Heart left ventricle (tissue), 16 donors: ENCODE results near the gene CAPRIN2. TPM values are rescaled to one million over a fixed set of nuclear protein-coding genes. Genes with fewer than 3 reads are reported as not detected.

Experiments
- ATAC-seq, 4 donors: fragments of 200-7000 bp; cut with Tn5 transposase; one replicate each; pipeline ENCODE4 v1.9.1; 2020 to 2022; ENCODE audit warnings: moderate library complexity in 4 of 4, mild to moderate bottlenecking in 3 of 4, moderate number of reproducible peaks in 1 of 4
- DNase-seq, 5 donors: peaks; one replicate each; pipeline ENCODE4 v3.0.0-alpha.2; 2020
- H3K27ac ChIP-seq, 12 donors: fragments of 200-600 bp; sonication (generic) in 4 of 12; one replicate each; pipeline versions ENCODE4 v1.5.0 to v1.8.0; 2016 to 2022; ENCODE audit warnings: mild to moderate bottlenecking in 2 of 12
- H3K27me3 ChIP-seq, 9 donors: fragments of 200-600 bp; sonication (generic) in 2 of 9; one replicate each; pipeline versions ENCODE4 v1.5.1 to v1.8.0; 2016 to 2022; ENCODE audit warnings: mild to moderate bottlenecking in 3 of 9
- H3K36me3 ChIP-seq, 9 donors: fragments of 200-600 bp; sonication (generic) in 2 of 9; one replicate each; pipeline versions ENCODE4 v1.5.0 to v1.8.0; 2018 to 2022; ENCODE audit warnings: mild to moderate bottlenecking in 2 of 9
- H3K4me1 ChIP-seq, 12 donors: fragments of 200-600 bp; sonication (generic) in 4 of 12; one replicate each; pipeline versions ENCODE4 v1.5.0 to v1.8.0; 2016 to 2022; ENCODE audit warnings: mild to moderate bottlenecking in 3 of 12
- H3K4me3 ChIP-seq, 12 donors: fragments of 200-600 bp; sonication (generic) in 4 of 12; one replicate each; pipeline versions ENCODE4 v1.5.0 to v1.8.0; 2017 to 2022; ENCODE audit warnings: mild to moderate bottlenecking in 9 of 12, moderate library complexity in 4 of 12
- H3K9me3 ChIP-seq, 12 donors: fragments of 200-600 bp; sonication (generic) in 4 of 12; one replicate each; pipeline versions ENCODE4 v1.5.0 to v1.8.0; 2016 to 2022; ENCODE audit warnings: mild to moderate bottlenecking in 1 of 12
- CTCF ChIP-seq, 12 donors: fragments of 200-600 bp; sonication (generic) in 4 of 12; IDR thresholded peaks; one replicate each; pipeline versions ENCODE4 v1.5.0 to v1.8.0; 2018 to 2022; ENCODE audit warnings: antibody characterized with exemption in 12 of 12, mild to moderate bottlenecking in 5 of 12
- POLR2A ChIP-seq, 2 donors: fragments of 450-650 bp; IDR thresholded peaks; one replicate each; pipeline ENCODE4 v1.6.1; 2017; ENCODE audit warnings: antibody characterized with exemption in 2 of 2, mild to moderate bottlenecking in 2 of 2, moderate library complexity in 2 of 2
- WGBS, 4 donors: extraction: QIAGEN DNeasy Blood & Tissue Kit in 2 of 4; methylation state at CpG; one replicate each; pipeline versions ENCODE4 v1.1.5 to v1.1.7; 2013 to 2018; 5-methylcytosine and 5-hydroxymethylcytosine counted together
- intact Hi-C, 10 donors: fragments of 100-400 bp; cut with DNase I; formaldehyde crosslinking; loops; one replicate each; pipeline versions ENCODE4 v1.11.1 to v1.14.2; 2022
- polyA plus RNA-seq, 2 donors: library from polyadenylated mRNA; stranded (reverse); fragments of 200-250 nt; gene quantifications; one replicate each; pipeline ENCODE4 v1.2.3, GENCODE V29; 2013
- total RNA-seq, 9 donors: library from RNA; depleted of rRNA in 2 of 9; stranded (reverse); fragments of >200 nt in 2 of 9; fragmentation: NEBNext Ultra II Directional in 3 of 9; extraction: Animal tissue kit (Norgen Biotek cat#: 25700) in 3 of 9; gene quantifications; one replicate each; pipeline versions ENCODE4 v1.1.0 to v1.2.4, GENCODE V29; 2016 to 2023
- donor health status: ischemic (EF 13 %, LVEDD 7.1; RV severe dilation, severe dysfunction).
- donor health status: healthy with polysubstance abuse.
- donor health status: DM: no; HTN: yes; CAD: no.
- donor health status: DM: no; HTN: no; CAD: no.
- donor health status: ischemic (EF 25% LVEDD 6.9; RV normal size, moderate dysfunction).
- donor health status: ischemic (EF 25% LVEDD 5.7; RV mildly dilated, moderate dysfunction).
- donor health status: healthy.
- donor health status: DM: yes; HTN: yes; CAD: no.
- donor health status: ischemic (EF 35%, LVEDD 5.7; RV mildly dilated, moderate dysfunction).
- donor health status: nonischemic (EF 11% LVEDD 7.7; RV severe dilation, severe dysfunction).
- donor health status: DM: yes; HTN: yes; CAD: no.
- donor health status: PGD.
- donor health status: ischemic (EF 29% LVEDD 5.4; RV normal size, mild dysfunction).
- donor health status: nonischemic (EF 23%, LVEDD 6.1; RV moderate dilation, normal function).

CAPRIN2 gene
- total and polyA plus RNA-seq, 11 donors: 9.9 to 33.6 (median 29.0) TPM

- 76 to 97% (median 92%) methylated on average over 2 of the region's 2 CpGs for WGBS, 4 donors
- Histone ChIP-seq H3K36me3 (peaks cover 0 to 71% (median 26%) of the 10 kb centered on the region in 9 donors), H3K4me1 (peaks cover 0 to 4% (median 0%) of the 10 kb centered on the region in 12 donors), H3K27ac (no peak overlapping the region), H3K9me3 (no peaks in the 10 kb centered on the region), H3K4me3 (no peak overlapping the region), H3K27me3 (no peaks in the 10 kb centered on the region)
- intact Hi-C loops: no loop called here
- TF ChIP-seq CTCF (IDR thresholded peaks at IDR 0.05) (no peak), POLR2A (IDR thresholded peaks at IDR 0.05) (no peak)
- ATAC-seq: no peak
- DNase-seq: no peak
Measured at GRCh38 chr12:30730011-30730410, 24.7 kb downstream of the CAPRIN2 start.

DNA sequence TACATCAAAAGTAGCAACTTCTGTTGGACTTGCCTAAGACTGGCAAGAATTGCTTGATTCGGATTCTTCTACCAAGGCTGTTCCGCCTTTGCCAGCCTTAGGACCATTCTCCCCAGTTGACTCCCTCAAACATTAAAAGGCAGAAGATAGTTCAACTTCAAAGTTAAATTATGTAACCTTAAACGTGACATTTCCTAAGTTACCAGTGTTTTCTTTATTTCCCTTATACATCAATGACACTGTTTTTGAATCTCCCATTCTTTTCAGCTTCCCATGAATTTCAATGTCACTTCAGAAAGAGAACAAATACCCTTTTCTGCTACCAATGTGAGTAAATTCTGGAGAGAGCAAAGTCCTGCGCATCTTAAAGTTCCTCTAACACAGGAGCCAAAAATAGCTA, 25.2 kb downstream of the CAPRIN2 start:
- peaks cover 0 to 71% (median 28%) of the 10 kb centered on the region in 9 donors for H3K36me3 ChIP-seq
- H3K27ac ChIP-seq: no peak overlapping the region
- TF ChIP-seq POLR2A (IDR thresholded peaks at IDR 0.05) (no peak), CTCF (IDR thresholded peaks at IDR 0.05) (no peak)
- no peaks in the 10 kb centered on the region for H3K9me3 ChIP-seq
- no peaks in the 10 kb centered on the region for H3K27me3 ChIP-seq
- H3K4me3 ChIP-seq: no peak overlapping the region
- ATAC-seq (no peak), DNase-seq (no peak)
- whole genome bisulfite sequencing, 4 donors: 94 to 97% (median 95%) methylated on average over 4 of the region's 4 CpGs
- intact Hi-C loops: no loop called here
- H3K4me1 ChIP-seq: peaks cover 0 to 4% (median 0%) of the 10 kb centered on the region in 12 donors

- WGBS, 4 donors: 94 to 100% (median 97%) methylated on average over 1 of the region's 1 CpG
- DNase-seq: no peak
- ATAC-seq: no peak
- no peaks in the 10 kb centered on the region for H3K9me3 ChIP-seq
- intact Hi-C loops: no loop called here
- H3K27me3 ChIP-seq: no peaks in the 10 kb centered on the region
- no peak overlapping the region for H3K27ac ChIP-seq
- peaks cover 0 to 85% (median 46%) of the 10 kb centered on the region in 9 donors for H3K36me3 ChIP-seq
- H3K4me3 ChIP-seq: no peak overlapping the region
- TF ChIP-seq CTCF (IDR thresholded peaks at IDR 0.05) (no peak), POLR2A (IDR thresholded peaks at IDR 0.05) (no peak)
- peaks cover 0 to 4% (median 0%) of the 10 kb centered on the region in 12 donors for H3K4me1 ChIP-seq
Measured at GRCh38 chr12:30726647-30727046, 28.1 kb downstream of the CAPRIN2 start.

DNA sequence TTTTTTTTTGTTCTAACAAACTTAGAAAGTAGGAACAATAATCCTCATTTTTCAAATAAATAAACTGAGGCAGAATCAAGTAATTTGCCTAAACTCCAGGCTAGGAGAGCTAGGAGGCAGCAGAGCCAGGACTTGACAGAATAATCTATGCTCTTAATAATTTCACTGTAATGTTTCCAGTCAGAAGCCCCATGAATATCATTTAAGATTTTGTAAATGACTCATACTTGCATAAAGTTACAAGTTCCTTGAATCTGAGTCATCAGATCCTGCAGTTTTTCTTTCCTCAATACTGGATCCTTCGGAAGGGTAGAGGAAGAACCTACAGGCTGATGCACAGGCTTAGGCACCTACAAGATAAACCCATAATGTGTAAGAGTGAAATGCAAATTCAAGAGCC, 29.0 kb downstream of the CAPRIN2 start:
- ATAC-seq: no peak
- peaks cover 0 to 90% (median 53%) of the 10 kb centered on the region in 9 donors for H3K36me3 ChIP-seq

More for the DNA sequence above, 29.0 kb downstream of the CAPRIN2 start:
- WGBS, 4 donors: 79 to 93% (median 87%) methylated on average over 1 of the region's 1 CpG
- H3K4me3 ChIP-seq: no peak overlapping the region
- no peak for TF ChIP-seq POLR2A (IDR thresholded peaks at IDR 0.05)
- TF ChIP-seq CTCF (IDR thresholded peaks at IDR 0.05): no peak
- peaks cover 0 to 4% (median 0%) of the 10 kb centered on the region in 12 donors for H3K4me1 ChIP-seq
- DNase-seq: no peak
- no peaks in the 10 kb centered on the region for H3K27me3 ChIP-seq
- intact Hi-C loops: no loop called here
- no peak overlapping the region for H3K27ac ChIP-seq
- no peaks in the 10 kb centered on the region for H3K9me3 ChIP-seq
